8988T (cell line): ENCODE data around the gene TMEM198.

Source experiments
- DNase-seq: peaks from one replicate; pipeline ENCODE4 v3.0.0; 2011

Gene TMEM198

DNA sequence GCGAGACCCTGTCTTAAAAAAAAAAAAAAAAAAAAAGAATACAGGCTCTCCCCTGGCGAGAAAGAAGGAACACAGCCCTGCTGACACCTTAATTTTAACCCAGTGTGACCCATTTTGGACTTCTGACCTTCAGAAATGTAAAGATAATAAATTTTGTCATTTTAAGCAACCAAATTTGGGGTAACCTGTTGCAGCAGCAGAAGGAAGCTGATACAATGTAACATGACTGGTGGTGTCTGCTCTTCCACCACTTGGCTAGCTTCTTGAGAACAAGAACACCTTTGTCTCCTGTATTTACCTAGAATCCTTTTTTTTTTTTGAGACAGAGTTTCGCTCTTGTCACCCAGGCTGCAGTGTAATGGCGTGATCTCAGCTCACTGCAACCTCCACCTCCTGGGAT lies 47.3 kb downstream of the TMEM198 start:
- DNase-seq, result no peak

DNA sequence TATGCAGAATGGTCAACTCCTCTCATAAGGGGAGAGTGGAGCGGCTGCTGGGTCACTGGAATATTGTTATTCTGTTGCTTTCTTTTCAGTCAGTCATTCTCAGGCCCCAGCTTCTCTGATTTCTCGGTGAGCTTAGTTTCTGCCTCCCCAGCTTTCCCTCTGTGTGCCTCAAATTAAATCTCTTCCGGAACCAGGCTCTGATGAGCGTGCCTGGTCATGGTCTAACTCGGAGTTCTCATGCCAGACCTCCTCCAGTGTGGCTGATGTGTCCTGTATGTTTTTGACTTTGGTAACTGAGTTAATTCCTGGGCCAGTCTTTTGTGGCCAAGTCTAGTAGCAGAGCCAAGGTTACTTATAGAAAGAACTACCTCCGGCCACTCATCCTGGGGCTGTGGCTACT lies 48.9 kb downstream of the TMEM198 start:
- DNase-seq, result no peak

DNA sequence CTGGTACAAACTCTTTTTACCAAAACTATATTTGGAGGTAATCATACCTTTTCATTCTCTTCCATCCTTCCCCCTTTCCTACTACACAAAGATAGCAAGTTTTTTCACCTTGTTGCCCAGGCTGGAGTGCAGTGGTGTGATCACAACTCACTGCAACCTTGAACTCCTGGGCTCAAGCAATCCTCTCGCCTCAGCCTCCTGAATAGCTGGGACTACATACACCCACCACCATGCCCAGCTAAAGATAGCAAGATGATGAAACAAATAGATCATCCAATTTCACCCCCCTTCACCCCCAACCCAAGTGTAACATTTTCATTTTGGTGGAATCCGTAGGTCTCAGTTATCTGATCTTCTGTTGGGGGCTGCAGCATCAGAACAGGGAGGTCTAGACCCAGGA lies 49.3 kb downstream of the TMEM198 start:
- no peak for DNase-seq

DNA sequence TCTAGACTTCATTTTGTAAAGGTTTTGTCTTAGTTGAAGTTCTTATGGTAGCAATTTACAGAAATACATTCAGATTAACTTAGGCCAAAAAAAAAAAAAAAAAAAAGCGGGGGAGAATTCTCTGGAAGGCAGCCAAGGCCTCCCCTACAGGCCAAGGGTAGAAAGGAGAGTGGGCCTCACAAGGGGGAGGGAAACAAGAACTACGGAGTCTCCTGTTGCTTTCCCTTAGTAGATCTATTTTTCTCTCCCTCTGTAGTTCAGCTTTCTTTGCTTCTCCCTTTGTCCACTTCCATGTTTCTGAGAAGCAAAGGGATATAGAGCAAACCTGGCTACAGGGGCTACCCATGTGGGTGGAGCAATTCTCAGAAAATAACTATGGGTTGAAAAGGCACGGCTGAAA lies 51.4 kb downstream of the TMEM198 start:
- DNase-seq, result no peak

DNA sequence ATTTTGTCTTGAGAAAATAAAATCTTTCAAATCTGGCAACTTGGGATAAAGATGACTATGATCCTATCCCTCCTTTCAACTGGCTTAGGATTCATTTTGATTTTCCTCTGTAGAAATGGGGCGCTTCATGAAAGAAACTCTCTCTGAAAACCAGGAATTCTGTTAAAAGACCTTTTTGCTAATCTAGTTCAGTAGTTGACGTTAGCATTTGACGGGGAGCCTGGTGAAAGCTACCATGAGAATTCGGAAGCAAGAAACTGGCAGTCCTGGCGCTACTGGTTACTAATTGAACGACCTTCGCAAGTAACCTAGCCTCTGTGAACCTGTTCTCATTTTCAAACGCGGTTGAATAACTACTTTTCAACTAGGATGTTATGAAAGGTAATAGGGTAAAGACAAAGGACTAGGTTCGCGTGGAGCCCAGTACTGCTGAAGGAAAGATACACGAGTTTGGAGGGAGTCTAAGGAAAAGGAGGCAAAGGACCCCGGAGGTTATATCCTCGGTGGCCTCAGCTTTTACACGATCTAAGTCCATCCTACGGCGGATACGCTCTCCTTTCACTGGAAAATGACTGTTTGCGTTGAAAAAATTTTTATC lies 53.2 kb downstream of the TMEM198 start:
- DNase-seq, result no peak

GRCh38 chr2:219597552-219598307 lies 53.9 kb downstream of the TMEM198 start, which contains the start of gene STK11IP:
STK11IP (plus strand) TSS chr2:219597857; CDS start chr2:219598120, 263 bp downstream.
- DNase-seq, result peak; percentile 94

GRCh38 chr2:219598308-219599078 lies 54.7 kb downstream of the TMEM198 start:
- no peak for DNase-seq
